ENCODE results near the gene ADAM8.
"Not testable (repeated sequence)": the region's sequence is repeated elsewhere in the genome, so short reads cannot be mapped to it uniquely, and the experiment has no call there.

The ADAM8 gene

GRCh38 chr10:133267829-133268228 is 8.8 kb downstream of the ADAM8 start:
- no peak for DNase-seq (ENCODE audit: low read depth in 2 of 2)

GRCh38 chr10:133267293-133267692 is 9.4 kb downstream of the ADAM8 start:
- no peak for DNase-seq (ENCODE audit: low read depth in 2 of 2)

GRCh38 chr10:133266056-133266795 is 10.4 kb downstream of the ADAM8 start:
- DNase-seq (ENCODE audit: low read depth in 2 of 2), result no peak

GRCh38 chr10:133265052-133265451 is 11.6 kb downstream of the ADAM8 start:
- DNase-seq (ENCODE audit: low read depth in 2 of 2), result not testable (repeated sequence)

GRCh38 chr10:133264461-133264860 is 12.2 kb downstream of the ADAM8 start:
- no peak for DNase-seq (ENCODE audit: low read depth in 2 of 2)

- no peak for DNase-seq (ENCODE audit: low read depth in 2 of 2)
Observed at GRCh38 chr10:133263674-133264073, 13.0 kb downstream of the ADAM8 start.

- DNase-seq (ENCODE audit: low read depth in 2 of 2), result no peak
Observed at GRCh38 chr10:133262696-133263095, 14.0 kb downstream of the ADAM8 start.

GRCh38 chr10:133261726-133262325 is 14.8 kb downstream of the ADAM8 start:
- peak; percentile 72 to 80 for DNase-seq (ENCODE audit: low read depth in 2 of 2)

GRCh38 chr10:133260895-133261725 is 15.6 kb downstream of the ADAM8 start:
- DNase-seq (ENCODE audit: low read depth in 2 of 2), result peak in 1 of 2 experiments; percentile 58

- DNase-seq (ENCODE audit: low read depth in 2 of 2), result no peak
Observed at GRCh38 chr10:133259602-133259989, 17.1 kb downstream of the ADAM8 start.

- peak; percentile 79 to 91 for DNase-seq (ENCODE audit: low read depth in 2 of 2)
Observed at GRCh38 chr10:133258818-133259601, 17.7 kb downstream of the ADAM8 start.

- peak in 1 of 2 experiments; percentile 22 for DNase-seq (ENCODE audit: low read depth in 2 of 2)
Observed at GRCh38 chr10:133258066-133258817, 18.4 kb downstream of the ADAM8 start.

GRCh38 chr10:133257489-133258065 is 19.1 kb downstream of the ADAM8 start:
- DNase-seq (ENCODE audit: low read depth in 2 of 2), result no peak

GRCh38 chr10:133255323-133255722 is 21.3 kb downstream of the ADAM8 start:
- DNase-seq (ENCODE audit: low read depth in 2 of 2), result no peak

GRCh38 chr10:133254421-133255120 is 22.1 kb downstream of the ADAM8 start:
- no peak for DNase-seq (ENCODE audit: low read depth in 2 of 2)

GRCh38 chr10:133253361-133253955 is 23.2 kb downstream of the ADAM8 start:
- DNase-seq (ENCODE audit: low read depth in 2 of 2), result no peak

- DNase-seq (ENCODE audit: low read depth in 2 of 2), result no peak
Observed at GRCh38 chr10:133252223-133252552, 24.5 kb downstream of the ADAM8 start.

GRCh38 chr10:133251388-133252222 is 25.1 kb downstream of the ADAM8 start:
- DNase-seq (ENCODE audit: low read depth in 2 of 2), result no peak
